Astrocyte of the spinal cord (primary cell): ENCODE data around the gene OSBPL10.
A peak's percentile ranks its signal among the peaks of the same experiment; 100 is the strongest.

Experiments used
- DNase-seq: peaks from one replicate; pipeline ENCODE4 v3.0.0; 2011; ENCODE audit warnings: low read depth, low spot score
- H3K4me3 ChIP-seq: 2 replicates; pipeline ENCODE4 v1.5.1; 2011; ENCODE audit warnings: low read depth, mild to moderate bottlenecking, low read length, moderate library complexity
- CTCF ChIP-seq: IDR thresholded peaks from 2 replicates; pipeline ENCODE4 v1.5.1; 2012; ENCODE audit warnings: low read depth, mild to moderate bottlenecking, low read length, inconsistent platforms
- in situ Hi-C: cut with HindIII; loops from 2 replicates; pipeline ENCODE4 v1.10.0; 2017; ENCODE audit warnings: low sequenced_read_pairs

The OSBPL10 gene

GRCh38 chr3:31921837-31922236 is 59.2 kb downstream of the OSBPL10 start:
- no peak overlapping the region for H3K4me3 ChIP-seq
- no peak for TF ChIP-seq CTCF
- in situ Hi-C loops, result no loop called here
- DNase-seq, result no peak

- DNase-seq, result no peak
- no peak for TF ChIP-seq CTCF
- in situ Hi-C loops, result no loop called here
- no peak overlapping the region for H3K4me3 ChIP-seq
Measured at GRCh38 chr3:31920310-31920709, 60.8 kb downstream of the OSBPL10 start.

- DNase-seq, result no peak
- in situ Hi-C loops, result no loop called here
- no peak overlapping the region for H3K4me3 ChIP-seq
- no peak for TF ChIP-seq CTCF
Measured at GRCh38 chr3:31919528-31919927, 61.5 kb downstream of the OSBPL10 start.

GRCh38 chr3:31918179-31919150 is 62.6 kb downstream of the OSBPL10 start:
- H3K4me3 ChIP-seq, result no peak overlapping the region
- DNase-seq, result peak; percentile 25
- in situ Hi-C loops, result no loop called here
- no peak for TF ChIP-seq CTCF

- in situ Hi-C loops, result no loop called here
- no peak overlapping the region for H3K4me3 ChIP-seq
- no peak for TF ChIP-seq CTCF
- DNase-seq, result no peak
Measured at GRCh38 chr3:31917303-31918005, 63.6 kb downstream of the OSBPL10 start.

- no peak for TF ChIP-seq CTCF
Measured at GRCh38 chr3:31911643-31912042, 69.4 kb downstream of the OSBPL10 start.

More at GRCh38 chr3:31911643-31912042, 69.4 kb downstream of the OSBPL10 start:
- no peak for DNase-seq
- in situ Hi-C loops, result no loop called here
- H3K4me3 ChIP-seq, result no peak overlapping the region
